Duodenal mucosa (tissue), 2 donors: ENCODE data around the gene OPN4.

Experiments used
- H3K27ac ChIP-seq: one replicate; pipeline ENCODE4 v1.7.0; 2013; ENCODE audit warnings: low read depth, low read length
- H3K27me3 ChIP-seq, 2 donors: one replicate each; pipeline ENCODE4 v1.7.0; 2013; ENCODE audit warnings: low read length in 2 of 2, control low read depth in 1 of 2; ENCODE audit not compliant: insufficient read depth in 2 of 2, control insufficient read depth in 1 of 2
- H3K36me3 ChIP-seq, 2 donors: one replicate each; pipeline ENCODE4 v1.7.0; 2013; ENCODE audit warnings: low read length in 2 of 2, control low read depth in 1 of 2; ENCODE audit not compliant: insufficient read depth in 2 of 2, control insufficient read depth in 1 of 2
- H3K4me1 ChIP-seq, 2 donors: one replicate each; pipeline ENCODE4 v1.7.0; 2013; ENCODE audit warnings: low read length in 2 of 2, control low read depth in 1 of 2; ENCODE audit not compliant: insufficient read depth in 2 of 2, control insufficient read depth in 1 of 2
- H3K4me3 ChIP-seq, 2 donors: one replicate each; pipeline ENCODE4 v1.7.0; 2013; ENCODE audit warnings: low read length in 2 of 2, low read depth in 1 of 2
- H3K9ac ChIP-seq, 2 donors: one replicate each; pipeline ENCODE4 v1.7.0; 2013; ENCODE audit warnings: low read length in 2 of 2, low read depth in 1 of 2
- H3K9me3 ChIP-seq, 2 donors: one replicate each; pipeline ENCODE4 v1.7.0; 2013; ENCODE audit warnings: low read length in 2 of 2, control low read depth in 1 of 2; ENCODE audit not compliant: control insufficient read depth in 1 of 2

Gene OPN4

GRCh38 chr10:86690231-86690630, 35.9 kb downstream of the OPN4 start:
- Histone ChIP-seq H3K36me3 (no peaks in the 10 kb centered on the region), H3K4me3 (no peak overlapping the region), H3K4me1 (peaks cover 0 to 5% of the 10 kb centered on the region in 2 donors), H3K9ac (no peak overlapping the region), H3K27ac (no peak overlapping the region), H3K9me3 (no peaks in the 10 kb centered on the region), H3K27me3 (peaks cover 5 to 6% of the 10 kb centered on the region in 2 donors)

DNA sequence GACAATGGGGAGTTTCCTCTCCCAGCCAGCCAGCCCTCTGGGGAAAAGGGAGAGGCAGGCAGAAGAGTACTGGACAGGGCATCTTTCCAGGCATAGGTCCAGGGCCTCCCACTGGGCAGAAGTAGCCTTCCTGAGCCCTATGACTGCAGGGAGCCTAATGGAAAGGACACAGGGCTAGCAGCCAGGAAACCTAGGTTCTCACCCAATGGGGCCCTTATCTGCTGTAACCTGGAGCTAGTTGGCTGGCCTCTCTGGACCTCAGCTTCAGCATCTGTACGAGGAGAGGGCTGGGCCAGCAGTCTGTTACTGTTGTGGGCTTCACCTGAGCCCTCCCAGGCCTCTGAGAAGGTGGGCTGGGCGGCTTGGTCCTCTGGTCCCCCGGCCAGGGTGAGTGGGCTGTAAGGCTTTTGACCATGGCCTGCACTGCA, 36.3 kb downstream of the OPN4 start:
- Histone ChIP-seq H3K27ac (no peak overlapping the region), H3K9ac (no peak overlapping the region), H3K36me3 (no peaks in the 10 kb centered on the region), H3K4me3 (no peak overlapping the region), H3K4me1 (peaks cover 0 to 5% of the 10 kb centered on the region in 2 donors), H3K9me3 (no peaks in the 10 kb centered on the region), H3K27me3 (peaks cover 5 to 6% of the 10 kb centered on the region in 2 donors)

GRCh38 chr10:86691333-86692022, 37.1 kb downstream of the OPN4 start:
- Histone ChIP-seq H3K27ac (no peak overlapping the region), H3K4me1 (peaks cover 0 to 5% of the 10 kb centered on the region in 2 donors)

GRCh38 chr10:86692023-86692514, 37.7 kb downstream of the OPN4 start:
- Histone ChIP-seq H3K27ac (no peak overlapping the region), H3K9me3 (no peaks in the 10 kb centered on the region), H3K27me3 (peaks cover 3 to 5% of the 10 kb centered on the region in 2 donors), H3K9ac (no peak overlapping the region), H3K4me3 (no peak overlapping the region), H3K36me3 (no peaks in the 10 kb centered on the region), H3K4me1 (peaks cover 0 to 5% of the 10 kb centered on the region in 2 donors)

More at GRCh38 chr10:86691333-86692022, 37.1 kb downstream of the OPN4 start:
- Histone ChIP-seq H3K27me3 (peaks cover 5 to 6% of the 10 kb centered on the region in 2 donors), H3K9ac (no peak overlapping the region), H3K9me3 (no peaks in the 10 kb centered on the region), H3K36me3 (no peaks in the 10 kb centered on the region), H3K4me3 (no peak overlapping the region)

- H3K36me3 ChIP-seq: no peaks in the 10 kb centered on the region
- H3K4me3 ChIP-seq: no peak overlapping the region
- H3K9me3 ChIP-seq: no peaks in the 10 kb centered on the region
- no peak overlapping the region for H3K27ac ChIP-seq
- H3K27me3 ChIP-seq: peaks cover 0 to 5% of the 10 kb centered on the region in 2 donors
- no peak overlapping the region for H3K9ac ChIP-seq
- peaks cover 0 to 5% of the 10 kb centered on the region in 2 donors for H3K4me1 ChIP-seq
These were observed 38.3 kb downstream of the OPN4 start for GRCh38 chr10:86692664-86693063.

DNA sequence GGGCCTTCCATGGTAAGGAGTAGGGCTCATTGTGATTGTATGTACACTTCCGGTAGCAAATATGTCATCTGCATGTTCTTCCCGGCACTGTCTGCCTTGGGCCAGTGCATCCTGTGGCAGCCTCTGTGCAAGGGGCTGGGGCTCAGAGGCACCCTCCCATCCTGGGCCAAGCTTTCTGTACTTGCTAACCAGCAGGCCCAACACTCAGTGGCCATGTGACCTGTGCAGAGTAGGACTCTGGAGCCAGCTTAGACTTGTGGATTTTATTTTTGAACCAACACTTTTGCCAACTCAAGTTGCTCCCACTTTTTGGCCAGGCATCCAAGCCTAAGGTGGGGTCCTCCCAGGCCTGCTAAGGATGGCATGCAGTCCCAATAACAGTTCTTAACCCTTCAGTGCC, 38.9 kb downstream of the OPN4 start:
- Histone ChIP-seq H3K9me3 (no peaks in the 10 kb centered on the region), H3K27me3 (peaks cover 0 to 5% of the 10 kb centered on the region in 2 donors), H3K4me3 (no peak overlapping the region), H3K36me3 (no peaks in the 10 kb centered on the region), H3K9ac (no peak overlapping the region), H3K4me1 (peaks cover 0 to 5% of the 10 kb centered on the region in 2 donors), H3K27ac (no peak overlapping the region)

GRCh38 chr10:86693721-86694369, 39.5 kb downstream of the OPN4 start:
- Histone ChIP-seq H3K27ac (no peak overlapping the region), H3K9ac (no peak overlapping the region)

GRCh38 chr10:86698207-86698940, 44.0 kb downstream of the OPN4 start:
- Histone ChIP-seq H3K4me3 (no peak overlapping the region), H3K9ac (no peak overlapping the region), H3K27ac (no peak overlapping the region), H3K9me3 (no peaks in the 10 kb centered on the region), H3K4me1 (no peaks in the 10 kb centered on the region), H3K36me3 (no peaks in the 10 kb centered on the region), H3K27me3 (no peaks in the 10 kb centered on the region)

More at GRCh38 chr10:86693721-86694369, 39.5 kb downstream of the OPN4 start:
- Histone ChIP-seq H3K4me1 (no peaks in the 10 kb centered on the region), H3K4me3 (no peak overlapping the region), H3K36me3 (no peaks in the 10 kb centered on the region), H3K27me3 (peaks cover 0 to 4% of the 10 kb centered on the region in 2 donors), H3K9me3 (no peaks in the 10 kb centered on the region)

- no peak overlapping the region for H3K4me3 ChIP-seq
- H3K9me3 ChIP-seq: no peaks in the 10 kb centered on the region
- H3K27me3 ChIP-seq: no peaks in the 10 kb centered on the region
- H3K9ac ChIP-seq: no peak overlapping the region
- no peak overlapping the region for H3K27ac ChIP-seq
- no peaks in the 10 kb centered on the region for H3K36me3 ChIP-seq
- no peaks in the 10 kb centered on the region for H3K4me1 ChIP-seq
These were observed 44.8 kb downstream of the OPN4 start for GRCh38 chr10:86699125-86699524.

DNA sequence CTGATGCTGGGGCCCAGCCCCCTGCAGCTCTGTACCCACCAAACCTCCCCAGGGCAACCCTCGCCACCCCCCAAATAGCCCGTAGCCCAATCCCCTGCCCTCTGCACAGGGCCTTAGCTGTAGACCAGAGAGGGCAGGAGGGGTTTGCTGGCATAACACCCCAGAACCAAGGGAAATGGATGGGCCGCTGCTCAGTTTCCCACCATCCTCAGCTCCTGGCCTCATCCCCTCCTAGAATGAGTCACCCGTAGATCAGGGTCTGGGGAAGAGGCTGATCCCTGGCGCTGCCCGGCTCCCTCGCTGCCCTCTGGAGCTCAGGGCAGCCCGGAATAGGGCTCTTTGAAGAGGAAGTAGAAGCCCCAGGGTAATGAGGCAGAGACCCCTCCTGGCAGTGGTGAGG, 45.2 kb downstream of the OPN4 start:
- Histone ChIP-seq H3K4me1 (no peaks in the 10 kb centered on the region), H3K9me3 (no peaks in the 10 kb centered on the region), H3K4me3 (no peak overlapping the region), H3K9ac (no peak overlapping the region), H3K36me3 (no peaks in the 10 kb centered on the region), H3K27ac (no peak overlapping the region), H3K27me3 (no peaks in the 10 kb centered on the region)
